ENCODE results near the gene DOK6.
A peak's percentile ranks its signal among the peaks of the same experiment; 100 is the strongest.

DOK6 gene

DNA sequence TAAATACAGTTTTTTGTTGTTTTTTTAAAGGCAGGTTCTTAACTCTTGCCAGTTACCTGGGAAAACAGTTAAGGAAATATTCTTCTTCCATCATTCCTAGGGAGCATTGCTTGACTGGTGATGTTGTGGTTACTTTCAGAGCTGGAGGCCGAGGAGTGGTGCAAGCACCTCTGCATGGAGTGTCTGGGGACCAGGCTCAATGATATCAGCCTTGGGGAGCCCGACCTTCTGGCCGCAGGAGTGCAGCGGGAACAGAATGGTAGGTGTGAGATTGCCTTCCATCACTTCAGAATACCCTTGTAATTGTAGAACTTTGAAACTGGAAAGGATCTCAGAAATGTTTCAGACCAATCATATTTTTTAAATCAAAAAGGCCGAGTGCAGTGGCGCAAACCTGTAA is 276.9 kb downstream of the DOK6 start:
- TF ChIP-seq, protein P1, sequence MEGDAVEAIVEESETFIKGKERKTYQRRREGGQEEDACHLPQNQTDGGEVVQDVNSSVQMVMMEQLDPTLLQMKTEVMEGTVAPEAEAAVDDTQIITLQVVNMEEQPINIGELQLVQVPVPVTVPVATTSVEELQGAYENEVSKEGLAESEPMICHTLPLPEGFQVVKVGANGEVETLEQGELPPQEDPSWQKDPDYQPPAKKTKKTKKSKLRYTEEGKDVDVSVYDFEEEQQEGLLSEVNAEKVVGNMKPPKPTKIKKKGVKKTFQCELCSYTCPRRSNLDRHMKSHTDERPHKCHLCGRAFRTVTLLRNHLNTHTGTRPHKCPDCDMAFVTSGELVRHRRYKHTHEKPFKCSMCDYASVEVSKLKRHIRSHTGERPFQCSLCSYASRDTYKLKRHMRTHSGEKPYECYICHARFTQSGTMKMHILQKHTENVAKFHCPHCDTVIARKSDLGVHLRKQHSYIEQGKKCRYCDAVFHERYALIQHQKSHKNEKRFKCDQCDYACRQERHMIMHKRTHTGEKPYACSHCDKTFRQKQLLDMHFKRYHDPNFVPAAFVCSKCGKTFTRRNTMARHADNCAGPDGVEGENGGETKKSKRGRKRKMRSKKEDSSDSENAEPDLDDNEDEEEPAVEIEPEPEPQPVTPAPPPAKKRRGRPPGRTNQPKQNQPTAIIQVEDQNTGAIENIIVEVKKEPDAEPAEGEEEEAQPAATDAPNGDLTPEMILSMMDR (IDR thresholded peaks at IDR 0.05; ENCODE audit: low read depth, low read length), result no peak
- H3K4me3 ChIP-seq (replicated peaks in 1 of 2; ENCODE audit: low read depth in 2 of 2, low read length in 2 of 2), result no peak overlapping the region
- DNase-seq (ENCODE audit: low read depth in 2 of 2), result no peak

DNA sequence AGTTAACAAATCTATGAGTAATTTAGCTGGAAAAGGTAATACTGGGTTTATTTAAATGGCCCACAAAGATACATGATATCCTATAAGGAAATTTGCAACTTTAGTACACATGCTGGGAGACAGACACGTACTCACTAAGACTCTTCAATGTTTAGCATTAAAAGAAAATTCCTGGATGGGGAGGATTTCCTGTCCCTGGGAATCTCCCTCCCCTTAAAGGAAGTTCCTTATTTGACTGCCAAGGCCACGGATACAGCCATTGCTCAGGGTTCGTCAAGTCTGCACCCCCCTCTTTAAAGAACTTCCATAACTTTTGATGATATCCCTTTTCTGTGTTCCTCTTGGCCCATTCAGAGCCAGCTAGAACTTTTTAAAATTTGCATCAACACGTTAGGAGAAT is 279.4 kb downstream of the DOK6 start:
- DNase-seq (ENCODE audit: low read depth in 2 of 2), result no peak
- no peak overlapping the region for H3K4me3 ChIP-seq (replicated peaks in 1 of 2; ENCODE audit: low read depth in 2 of 2, low read length in 2 of 2)
- TF ChIP-seq, protein P1 (IDR thresholded peaks at IDR 0.05; ENCODE audit: low read depth, low read length), result no peak

DNA sequence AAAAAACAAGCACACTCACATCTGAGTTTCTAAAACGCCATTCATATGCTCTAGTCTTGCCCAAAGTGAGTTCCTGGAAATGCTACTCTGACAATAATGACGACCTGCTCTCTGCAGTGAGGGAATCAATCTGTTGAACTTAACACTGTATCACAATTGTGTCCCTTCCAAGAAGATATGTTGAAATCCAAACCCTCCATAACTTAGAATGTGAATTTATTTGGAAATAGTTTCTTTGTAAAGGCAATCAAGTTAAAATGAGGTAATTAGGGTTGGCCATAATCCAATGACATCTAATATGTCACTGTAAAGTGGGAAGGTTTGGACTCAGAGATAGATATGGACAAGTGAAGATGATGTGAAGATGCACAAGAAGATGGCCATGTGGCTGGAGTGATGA is 282.5 kb downstream of the DOK6 start:
- DNase-seq (ENCODE audit: low read depth in 2 of 2), result no peak
- TF ChIP-seq, protein P1 (IDR thresholded peaks at IDR 0.05; ENCODE audit: low read depth, low read length), result no peak
- H3K4me3 ChIP-seq (replicated peaks in 1 of 2; ENCODE audit: low read depth in 2 of 2, low read length in 2 of 2), result no peak overlapping the region

DNA sequence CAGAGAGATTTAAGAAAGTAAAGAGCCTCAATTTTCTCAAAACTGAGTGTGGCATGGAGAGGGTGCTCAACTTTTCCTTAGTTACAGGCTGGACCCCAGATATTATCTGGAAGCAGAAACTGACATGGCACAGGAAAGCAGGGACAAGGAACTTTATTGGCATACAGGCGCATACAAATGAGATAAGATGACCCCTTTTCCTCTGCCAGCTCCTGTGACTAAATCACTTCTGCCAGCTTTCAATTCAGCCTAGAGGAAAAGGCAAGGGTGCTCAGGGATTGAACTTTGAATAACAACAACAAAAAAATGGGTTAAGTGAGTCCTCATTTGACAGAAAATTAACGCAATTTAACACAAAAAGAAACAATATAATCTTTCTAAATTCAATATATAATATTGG is 284.1 kb downstream of the DOK6 start:
- no peak for DNase-seq (ENCODE audit: low read depth in 2 of 2)
- TF ChIP-seq, protein P1 (IDR thresholded peaks at IDR 0.05; ENCODE audit: low read depth, low read length), result no peak

DNA sequence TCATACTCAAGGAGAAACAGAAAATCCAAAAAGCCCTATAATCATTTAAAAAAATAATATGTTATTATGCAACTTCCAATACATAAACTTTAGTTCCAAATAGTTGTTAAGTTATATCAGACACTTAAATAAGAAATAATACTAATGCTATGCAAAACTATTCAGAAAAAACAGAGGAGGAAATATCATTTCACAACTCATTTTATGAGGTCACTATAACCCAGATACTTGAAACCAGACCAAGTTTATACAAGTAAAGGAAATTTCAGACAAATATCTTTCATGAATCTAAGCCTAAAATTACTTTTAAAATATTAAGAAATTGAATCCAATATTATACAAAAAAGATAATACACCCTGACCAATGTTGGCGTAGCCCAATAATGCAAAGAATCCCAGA is 286.2 kb downstream of the DOK6 start:
- TF ChIP-seq, protein P1 (IDR thresholded peaks at IDR 0.05; ENCODE audit: low read depth, low read length), result no peak
- DNase-seq (ENCODE audit: low read depth in 2 of 2), result peak; percentile 40 to 48
- H3K4me3 ChIP-seq (replicated peaks in 1 of 2; ENCODE audit: low read depth in 2 of 2, low read length in 2 of 2), result no peak overlapping the region

More for the DNA sequence above, 284.1 kb downstream of the DOK6 start:
- no peak overlapping the region for H3K4me3 ChIP-seq (replicated peaks in 1 of 2; ENCODE audit: low read depth in 2 of 2, low read length in 2 of 2)

DNA sequence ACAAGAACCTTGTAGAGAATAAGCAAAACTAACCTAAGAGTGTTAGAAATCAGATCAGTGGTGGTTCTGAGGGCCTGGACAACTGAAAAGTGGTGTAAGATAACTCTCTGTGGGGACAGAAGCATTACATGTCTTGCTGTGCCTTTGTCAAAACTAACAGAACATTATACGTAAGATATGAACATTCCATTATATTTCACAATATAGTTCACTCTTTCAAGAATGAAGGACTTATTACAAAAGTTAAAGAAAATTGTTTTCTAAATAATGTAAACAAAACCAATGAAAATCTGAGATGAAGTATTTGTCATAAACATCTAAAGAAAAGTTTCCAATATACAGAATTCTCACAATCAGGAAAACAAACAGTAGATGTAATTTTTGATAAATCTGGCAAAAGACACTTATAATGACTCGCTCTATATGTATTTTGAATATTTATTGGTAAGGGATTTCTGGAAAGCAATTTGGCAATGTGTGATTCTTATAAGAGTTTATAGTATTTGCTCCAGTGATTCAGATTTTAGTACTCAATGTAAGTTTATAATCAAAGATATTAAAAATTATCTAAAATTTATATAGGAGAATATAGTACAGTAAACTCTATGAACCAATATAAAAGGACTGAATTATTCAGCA is 288.6 kb downstream of the DOK6 start:
- DNase-seq (ENCODE audit: low read depth in 2 of 2), result peak; percentile 52 to 63
- TF ChIP-seq, protein P1 (IDR thresholded peaks at IDR 0.05; ENCODE audit: low read depth, low read length), result no peak
- H3K4me3 ChIP-seq (replicated peaks in 1 of 2; ENCODE audit: low read depth in 2 of 2, low read length in 2 of 2), result no peak overlapping the region
